Fibroblast of lung (primary cell): Measurements from ENCODE around the gene TMEM109. TPM values are rescaled to one million over a fixed set of nuclear protein-coding genes. Genes with fewer than 3 reads are reported as not detected.

ENCODE experiments used
- DNase-seq, 2 donors: peaks; one replicate each; pipeline versions ENCODE4 v3.0.0 to v3.0.0-alpha.2; 2010; ENCODE audit warnings: low read depth in 2 of 2
- H2AFZ ChIP-seq: 2 replicates; pipeline ENCODE4 v1.5.1; 2012; ENCODE audit warnings: low read length, control low read depth, inconsistent platforms
- H3K27ac ChIP-seq: 2 replicates; pipeline ENCODE4 v1.5.1; 2011; ENCODE audit warnings: low read length, control low read depth; ENCODE audit not compliant: insufficient read depth
- H3K27me3 ChIP-seq: 2 replicates; pipeline ENCODE4 v1.5.1; 2011; ENCODE audit warnings: mild to moderate bottlenecking, low read length; ENCODE audit not compliant: control insufficient read depth, insufficient read depth
- H3K36me3 ChIP-seq: 2 replicates; pipeline ENCODE4 v1.5.1; 2011; ENCODE audit warnings: low read length; ENCODE audit not compliant: control insufficient read depth, insufficient read depth
- H3K4me1 ChIP-seq: 2 replicates; pipeline ENCODE4 v1.5.1; 2011; ENCODE audit warnings: low read length; ENCODE audit not compliant: control insufficient read depth, insufficient read depth; ENCODE audit errors: extremely low read depth
- H3K4me2 ChIP-seq: 2 replicates; pipeline ENCODE4 v1.5.1; 2011; ENCODE audit warnings: low read length, control low read depth; ENCODE audit not compliant: insufficient read depth; ENCODE audit errors: extremely low read depth
- H3K4me3 ChIP-seq, 4 experiments: fragments of 200-600 bp in 1 of 4; sonication (generic) in 1 of 4; replicated peaks in 1 of 4; 2 replicates each; pipeline ENCODE4 v1.5.1; 2011 to 2016; ENCODE audit warnings: low read length in 4 of 4, low read depth in 3 of 4, mild to moderate bottlenecking in 3 of 4, control low read depth in 2 of 4, inconsistent platforms in 1 of 4, mixed read lengths in 1 of 4; ENCODE audit not compliant: insufficient read depth in 1 of 4; ENCODE audit errors: control extremely low read depth in 1 of 4
- H3K79me2 ChIP-seq: 2 replicates; pipeline ENCODE4 v1.5.1; 2012; ENCODE audit warnings: mild to moderate bottlenecking, low read length, inconsistent platforms; ENCODE audit not compliant: control insufficient read depth, insufficient read depth
- H3K9ac ChIP-seq: 2 replicates; pipeline ENCODE4 v1.5.1; 2011; ENCODE audit warnings: mild to moderate bottlenecking, low read length, control low read depth; ENCODE audit not compliant: insufficient read depth
- H3K9me3 ChIP-seq: 2 replicates; pipeline ENCODE4 v1.5.1; 2012; ENCODE audit warnings: low read depth, low read length; ENCODE audit not compliant: control insufficient read depth, insufficient read depth
- H4K20me1 ChIP-seq: 2 replicates; pipeline ENCODE4 v1.5.1; 2011; ENCODE audit warnings: low read length; ENCODE audit not compliant: control insufficient read depth, insufficient read depth; ENCODE audit errors: extremely low read depth
- EZH2 ChIP-seq: IDR thresholded peaks from 2 replicates; pipeline ENCODE4 v1.5.1; 2012; ENCODE audit warnings: low read length, control low read depth, mild to moderate bottlenecking; ENCODE audit errors: missing control alignments
- polyA plus RNA-seq, 2 donors: library from polyadenylated mRNA; depleted of rRNA in 1 of 2; stranded (reverse) in 1 of 2; unstranded in 1 of 2; fragments of >200 nt; gene quantifications; 2 replicates each; pipeline ENCODE4 v1.2.1, GENCODE V29; 2011 to 2012; ENCODE audit warnings: missing spikeins in 1 of 2
- total RNA-seq: library from RNA; depleted of rRNA; stranded (reverse); fragments of >200 nt; gene quantifications from 2 replicates; pipeline ENCODE4 v1.2.1, GENCODE V29; 2014
- TF ChIP-seq, protein P1 (sequence below), 2 donors: IDR thresholded peaks in 1 of 2; conservative IDR thresholded peaks in 1 of 2; 1 replicate in 1 of 2; 2 replicates in 1 of 2; pipeline ENCODE4 v1.5.1; 2011 to 2012; ENCODE audit warnings: low read length in 2 of 2, control low read depth in 1 of 2, inconsistent platforms in 1 of 2, low read depth in 1 of 2, mild to moderate bottlenecking in 1 of 2

Gene TMEM109
- total and polyA plus RNA-seq, 2 donors (not counting 1 experiment from before 2014, with no cell fraction given), result 21.5 to 34.9 TPM

- H4K20me1 ChIP-seq, result no peaks in the 10 kb centered on the region
- no peaks in the 10 kb centered on the region for H3K4me1 ChIP-seq
- H3K36me3 ChIP-seq, result no peaks in the 10 kb centered on the region
- H3K9me3 ChIP-seq, result no peaks in the 10 kb centered on the region
- no peak overlapping the region for H3K4me2 ChIP-seq
- H3K79me2 ChIP-seq, result no peaks in the 10 kb centered on the region
- H2AFZ ChIP-seq, result no peak overlapping the region
- TF ChIP-seq, protein P1, sequence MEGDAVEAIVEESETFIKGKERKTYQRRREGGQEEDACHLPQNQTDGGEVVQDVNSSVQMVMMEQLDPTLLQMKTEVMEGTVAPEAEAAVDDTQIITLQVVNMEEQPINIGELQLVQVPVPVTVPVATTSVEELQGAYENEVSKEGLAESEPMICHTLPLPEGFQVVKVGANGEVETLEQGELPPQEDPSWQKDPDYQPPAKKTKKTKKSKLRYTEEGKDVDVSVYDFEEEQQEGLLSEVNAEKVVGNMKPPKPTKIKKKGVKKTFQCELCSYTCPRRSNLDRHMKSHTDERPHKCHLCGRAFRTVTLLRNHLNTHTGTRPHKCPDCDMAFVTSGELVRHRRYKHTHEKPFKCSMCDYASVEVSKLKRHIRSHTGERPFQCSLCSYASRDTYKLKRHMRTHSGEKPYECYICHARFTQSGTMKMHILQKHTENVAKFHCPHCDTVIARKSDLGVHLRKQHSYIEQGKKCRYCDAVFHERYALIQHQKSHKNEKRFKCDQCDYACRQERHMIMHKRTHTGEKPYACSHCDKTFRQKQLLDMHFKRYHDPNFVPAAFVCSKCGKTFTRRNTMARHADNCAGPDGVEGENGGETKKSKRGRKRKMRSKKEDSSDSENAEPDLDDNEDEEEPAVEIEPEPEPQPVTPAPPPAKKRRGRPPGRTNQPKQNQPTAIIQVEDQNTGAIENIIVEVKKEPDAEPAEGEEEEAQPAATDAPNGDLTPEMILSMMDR (conservative IDR thresholded peaks at IDR 0.05 in 1 of 2, IDR thresholded peaks at IDR 0.05 in 1 of 2; ENCODE audit: low read depth in 1 of 2, low read length in 2 of 2), result no peak
- no peak for TF ChIP-seq EZH2
- H3K27me3 ChIP-seq, result no peaks in the 10 kb centered on the region
- no peak overlapping the region for H3K4me3 ChIP-seq
- DNase-seq, result no peak
- no peak overlapping the region for H3K9ac ChIP-seq
- no peak overlapping the region for H3K27ac ChIP-seq
Measured at GRCh38 chr11:60931917-60932316, 18.0 kb downstream of the TMEM109 start.

- no peaks in the 10 kb centered on the region for H4K20me1 ChIP-seq
- no peaks in the 10 kb centered on the region for H3K36me3 ChIP-seq
- no peak overlapping the region for H3K9ac ChIP-seq
- H3K27ac ChIP-seq, result no peak overlapping the region
- no peaks in the 10 kb centered on the region for H3K9me3 ChIP-seq
- H3K4me3 ChIP-seq, result no peak overlapping the region
- no peak overlapping the region for H2AFZ ChIP-seq
- H3K27me3 ChIP-seq, result no peaks in the 10 kb centered on the region
- H3K4me1 ChIP-seq, result no peaks in the 10 kb centered on the region
- DNase-seq, result no peak
- TF ChIP-seq EZH2, result no peak
- TF ChIP-seq, protein P1 (conservative IDR thresholded peaks at IDR 0.05 in 1 of 2, IDR thresholded peaks at IDR 0.05 in 1 of 2; ENCODE audit: low read depth in 1 of 2, low read length in 2 of 2), result no peak
- no peaks in the 10 kb centered on the region for H3K79me2 ChIP-seq
- H3K4me2 ChIP-seq, result no peak overlapping the region
Measured at GRCh38 chr11:60932605-60933356, 18.8 kb downstream of the TMEM109 start.

- H3K9ac ChIP-seq, result no peak overlapping the region
- TF ChIP-seq EZH2, result no peak
- TF ChIP-seq, protein P1 (conservative IDR thresholded peaks at IDR 0.05 in 1 of 2, IDR thresholded peaks at IDR 0.05 in 1 of 2; ENCODE audit: low read depth in 1 of 2, low read length in 2 of 2), result no peak
- no peak for DNase-seq
- H2AFZ ChIP-seq, result no peak overlapping the region
- H4K20me1 ChIP-seq, result no peaks in the 10 kb centered on the region
- no peaks in the 10 kb centered on the region for H3K9me3 ChIP-seq
- H3K36me3 ChIP-seq, result no peaks in the 10 kb centered on the region
- H3K4me2 ChIP-seq, result no peak overlapping the region
- H3K4me1 ChIP-seq, result no peaks in the 10 kb centered on the region
- H3K79me2 ChIP-seq, result no peaks in the 10 kb centered on the region
- H3K27me3 ChIP-seq, result no peaks in the 10 kb centered on the region
- H3K27ac ChIP-seq, result no peak overlapping the region
- H3K4me3 ChIP-seq, result no peak overlapping the region
Measured at GRCh38 chr11:60933416-60934123, 19.6 kb downstream of the TMEM109 start.
